ENCODE measurements around the gene FRG1. TPM values are rescaled to one million over a fixed set of nuclear protein-coding genes. Genes with fewer than 3 reads are reported as not detected.
"Not testable (repeated sequence)": the region's sequence is repeated elsewhere in the genome, so short reads cannot be mapped to it uniquely, and the experiment has no call there.

FRG1 gene
- polyA plus RNA-seq (ENCODE audit: insufficient read length in 4 of 4): 10 to 100 TPM; 56.6 to 66.7 (median 59.6) TPM

GRCh38 chr4:189940178-189941004 is at the start of gene FRG1:
TSS of gene FRG1 (plus strand) at chr4:189940872. CDS start at chr4:189941010, 138 bp downstream.
- peak; percentile 85 to 87 (median 86) for DNase-seq (ENCODE audit: low read depth in 4 of 4, low spot score in 3 of 4)

- no peak for DNase-seq (ENCODE audit: low read depth in 4 of 4, low spot score in 3 of 4)
Observed at GRCh38 chr4:189897667-189898066, 43.0 kb upstream of the FRG1 start.

- peak in 1 of 4 donors; percentile 10 for DNase-seq (ENCODE audit: low read depth in 4 of 4, low spot score in 3 of 4)
Observed at GRCh38 chr4:189899481-189900015, 41.1 kb upstream of the FRG1 start.

- DNase-seq (ENCODE audit: low read depth in 4 of 4, low spot score in 3 of 4): peak; percentile 49 to 56 (median 52)
Observed at GRCh38 chr4:189904420-189905027, 36.1 kb upstream of the FRG1 start.

GRCh38 chr4:189912170-189912569 is 28.5 kb upstream of the FRG1 start:
- no peak for DNase-seq (ENCODE audit: low read depth in 4 of 4, low spot score in 3 of 4)

GRCh38 chr4:189917161-189917891 is 23.3 kb upstream of the FRG1 start:
- no peak for DNase-seq (ENCODE audit: low read depth in 4 of 4, low spot score in 3 of 4)

GRCh38 chr4:189921058-189921457 is 19.6 kb upstream of the FRG1 start:
- no peak for DNase-seq (ENCODE audit: low read depth in 4 of 4, low spot score in 3 of 4)

GRCh38 chr4:189926742-189927141 is 13.9 kb upstream of the FRG1 start:
- not testable (repeated sequence) for DNase-seq (ENCODE audit: low read depth in 4 of 4, low spot score in 3 of 4)

- no peak for DNase-seq (ENCODE audit: low read depth in 4 of 4, low spot score in 3 of 4)
Observed at GRCh38 chr4:189941005-189941450, 356 bp downstream of the FRG1 start.

GRCh38 chr4:189942412-189942811 is 1.7 kb downstream of the FRG1 start:
- DNase-seq (ENCODE audit: low read depth in 4 of 4, low spot score in 3 of 4): not testable (repeated sequence)

- not testable (repeated sequence) for DNase-seq (ENCODE audit: low read depth in 4 of 4, low spot score in 3 of 4)
Observed at GRCh38 chr4:189944077-189944476, 3.4 kb downstream of the FRG1 start.

- DNase-seq (ENCODE audit: low read depth in 4 of 4, low spot score in 3 of 4): not testable (repeated sequence)
Observed at GRCh38 chr4:189946906-189947305, 6.2 kb downstream of the FRG1 start.

- DNase-seq (ENCODE audit: low read depth in 4 of 4, low spot score in 3 of 4): not testable (repeated sequence)
Observed at GRCh38 chr4:189948486-189948885, 7.8 kb downstream of the FRG1 start.

- not testable (repeated sequence) for DNase-seq (ENCODE audit: low read depth in 4 of 4, low spot score in 3 of 4)
Observed at GRCh38 chr4:189969291-189969690, 28.6 kb downstream of the FRG1 start.

GRCh38 chr4:189973646-189974045 is 33.0 kb downstream of the FRG1 start:
- DNase-seq (ENCODE audit: low read depth in 4 of 4, low spot score in 3 of 4): no peak

GRCh38 chr4:189974056-189974455 is 33.4 kb downstream of the FRG1 start:
- DNase-seq (ENCODE audit: low read depth in 4 of 4, low spot score in 3 of 4): no peak

- no peak for DNase-seq (ENCODE audit: low read depth in 4 of 4, low spot score in 3 of 4)
Observed at GRCh38 chr4:189979196-189980047, 38.8 kb downstream of the FRG1 start.

- not testable (repeated sequence) for DNase-seq (ENCODE audit: low read depth in 4 of 4, low spot score in 3 of 4)
Observed at GRCh38 chr4:189980292-189980691, 39.6 kb downstream of the FRG1 start.

- DNase-seq (ENCODE audit: low read depth in 4 of 4, low spot score in 3 of 4): no peak
Observed at GRCh38 chr4:189981970-189982369, 41.3 kb downstream of the FRG1 start.
